GM10248 (cell line): Measurements from ENCODE around the gene ODF2L.
"Not testable (repeated sequence)": the region's sequence is repeated elsewhere in the genome, so short reads cannot be mapped to it uniquely, and the experiment has no call there.

Source experiments
- CTCF ChIA-PET: fragments of 300-600 bp; sonication (Branson Sonifier 250); formaldehyde crosslinking; extraction: SDS; loops from one replicate; lab custom pipeline; 2021; ENCODE audit warnings: antibody characterized with exemption; lab: Yijun Ruan, JAX
- POLR2A ChIA-PET: fragments of 350-650 bp; sonication (Branson Sonifier 250); formaldehyde crosslinking; extraction: SDS; loops from one replicate; lab custom pipeline; 2020; ENCODE audit warnings: antibody characterized with exemption; lab: Yijun Ruan, JAX
- DNase-seq: peaks from one replicate; pipeline ENCODE4 v3.0.0; 2012; ENCODE audit errors: extremely low spot score
- CTCF ChIP-seq: IDR thresholded peaks from 2 replicates; pipeline ENCODE4 v1.5.1; 2012; ENCODE audit warnings: mild to moderate bottlenecking, low read depth; ENCODE audit errors: extremely low read depth, missing control alignments, control extremely low read depth

Gene ODF2L

GRCh38 chr1:86357796-86358195 is 38.3 kb downstream of the ODF2L start:
- TF ChIP-seq CTCF, result no peak
- ChIA-PET POLR2A (no interaction called here), CTCF (no interaction called here)
- no peak for DNase-seq

GRCh38 chr1:86356247-86356646 is 39.9 kb downstream of the ODF2L start:
- CTCF ChIA-PET, result interaction anchor here (1.7 kb wide), 1 partner anchor 9 kb away, joined by 3 read pairs; no protein-coding TSS in a partner anchor
- no peak for TF ChIP-seq CTCF
- DNase-seq, result no peak
- POLR2A ChIA-PET, result no interaction called here

- DNase-seq, result no peak
- POLR2A ChIA-PET, result no interaction called here
- TF ChIP-seq CTCF, result no peak
- CTCF ChIA-PET, result interaction anchor here (1.0 to 2.1 kb wide), 2 partner anchors 16 to 150 kb away, joined by 3 to 6 read pairs; no protein-coding TSS in a partner anchor
Measured at GRCh38 chr1:86352086-86352485, 44.0 kb downstream of the ODF2L start.

GRCh38 chr1:86350230-86350629 is 45.9 kb downstream of the ODF2L start:
- POLR2A ChIA-PET, DNase-seq, CTCF ChIA-PET: not testable (repeated sequence)

GRCh38 chr1:86346388-86346787 is 49.7 kb downstream of the ODF2L start:
- CTCF ChIA-PET, result no interaction called here
- no peak for DNase-seq
- POLR2A ChIA-PET, result no interaction called here
- no peak for TF ChIP-seq CTCF

GRCh38 chr1:86345042-86345441 is 51.1 kb downstream of the ODF2L start:
- CTCF ChIA-PET, result no interaction called here
- POLR2A ChIA-PET, result no interaction called here
- DNase-seq, result no peak
- TF ChIP-seq CTCF, result no peak

GRCh38 chr1:86339906-86340305 is 56.2 kb downstream of the ODF2L start:
- TF ChIP-seq CTCF, result no peak
- POLR2A ChIA-PET, result no interaction called here
- no peak for DNase-seq
- CTCF ChIA-PET, result no interaction called here
